ENCODE data around the gene MYH6.

- TF ChIP-seq MAZ (IDR thresholded peaks at IDR 0.05; ENCODE audit: borderline replicate concordance, low read depth, low read length) (no peak), MAZ (CRISPR knock-in tag; IDR thresholded peaks at IDR 0.05; ENCODE audit: low read depth) (no peak), HNRNPUL1 (IDR thresholded peaks at IDR 0.05; ENCODE audit: low read depth, low read length) (no peak), ZNF550 (CRISPR knock-in tag; IDR thresholded peaks at IDR 0.05; ENCODE audit: borderline replicate concordance) (no peak), ATF7 (IDR thresholded peaks at IDR 0.05) (no peak), ATF7 (CRISPR knock-in tag; IDR thresholded peaks at IDR 0.05) (no peak), JUN (CRISPR knock-in tag; IDR thresholded peaks at IDR 0.05) (no peak), ZNF138 (CRISPR knock-in tag; IDR thresholded peaks at IDR 0.05; ENCODE audit: low read depth) (no peak)
- TF ChIP-seq, protein P1, sequence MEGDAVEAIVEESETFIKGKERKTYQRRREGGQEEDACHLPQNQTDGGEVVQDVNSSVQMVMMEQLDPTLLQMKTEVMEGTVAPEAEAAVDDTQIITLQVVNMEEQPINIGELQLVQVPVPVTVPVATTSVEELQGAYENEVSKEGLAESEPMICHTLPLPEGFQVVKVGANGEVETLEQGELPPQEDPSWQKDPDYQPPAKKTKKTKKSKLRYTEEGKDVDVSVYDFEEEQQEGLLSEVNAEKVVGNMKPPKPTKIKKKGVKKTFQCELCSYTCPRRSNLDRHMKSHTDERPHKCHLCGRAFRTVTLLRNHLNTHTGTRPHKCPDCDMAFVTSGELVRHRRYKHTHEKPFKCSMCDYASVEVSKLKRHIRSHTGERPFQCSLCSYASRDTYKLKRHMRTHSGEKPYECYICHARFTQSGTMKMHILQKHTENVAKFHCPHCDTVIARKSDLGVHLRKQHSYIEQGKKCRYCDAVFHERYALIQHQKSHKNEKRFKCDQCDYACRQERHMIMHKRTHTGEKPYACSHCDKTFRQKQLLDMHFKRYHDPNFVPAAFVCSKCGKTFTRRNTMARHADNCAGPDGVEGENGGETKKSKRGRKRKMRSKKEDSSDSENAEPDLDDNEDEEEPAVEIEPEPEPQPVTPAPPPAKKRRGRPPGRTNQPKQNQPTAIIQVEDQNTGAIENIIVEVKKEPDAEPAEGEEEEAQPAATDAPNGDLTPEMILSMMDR (CRISPR knock-in tag; IDR thresholded peaks at IDR 0.05), result no peak
These were observed 34.8 kb upstream of the MYH6 start for GRCh38 chr14:23442721-23443356.
